Measurements from ENCODE around the gene ITGAL. TPM values are rescaled to one million over a fixed set of nuclear protein-coding genes. Genes with fewer than 3 reads are reported as not detected.

Gene ITGAL
- total RNA-seq, 2 donors from 2014 or later, result 322 to 338 TPM

GRCh38 chr16:30490210-30490609 is 17.7 kb downstream of the ITGAL start:
- H3K9me3 ChIP-seq (ENCODE audit: control insufficient read depth, low read length, poor library complexity, severe bottlenecking), result no peaks in the 10 kb centered on the region
- Mint-ChIP-seq H3K36me3 (ENCODE audit: low read depth) (peaks cover 4% of the 10 kb centered on the region), H3K27ac (no peak overlapping the region), H3K4me3 (no peak overlapping the region), H3K4me1 (peaks cover 24% of the 10 kb centered on the region), H3K27me3 (no peaks in the 10 kb centered on the region)
- no peak for ATAC-seq
- DNase-seq, result no peak

DNA sequence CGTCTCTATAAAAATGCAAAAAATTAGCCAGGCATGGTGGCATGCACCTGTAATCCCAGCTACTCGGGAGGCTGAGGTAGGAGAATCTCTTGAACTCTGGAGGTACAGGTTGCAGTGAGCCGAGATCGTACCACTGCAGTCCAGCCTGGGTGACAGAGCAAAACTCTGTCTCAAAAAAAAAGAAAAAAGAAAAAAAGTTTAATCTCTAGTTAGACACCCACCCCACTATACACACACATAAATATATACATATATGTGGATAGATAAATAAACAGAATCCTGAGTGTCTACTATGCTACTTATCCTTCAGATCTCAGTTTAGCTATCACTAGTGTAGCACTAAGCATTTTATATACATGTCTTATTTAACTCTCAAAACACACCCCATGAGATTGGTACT is 18.7 kb downstream of the ITGAL start:
- no peaks in the 10 kb centered on the region for H3K9me3 ChIP-seq (ENCODE audit: control insufficient read depth, low read length, poor library complexity, severe bottlenecking)
- H3K4me1 Mint-ChIP-seq, result peaks cover 21% of the 10 kb centered on the region
- peak overlapping the region; percentile 32 for H3K27ac Mint-ChIP-seq
- H3K36me3 Mint-ChIP-seq (ENCODE audit: low read depth), result peaks cover 5% of the 10 kb centered on the region
- ATAC-seq (no peak), DNase-seq (no peak)
- no peaks in the 10 kb centered on the region for H3K27me3 Mint-ChIP-seq
- peak overlapping the region; percentile 36 for H3K4me3 Mint-ChIP-seq

DNA sequence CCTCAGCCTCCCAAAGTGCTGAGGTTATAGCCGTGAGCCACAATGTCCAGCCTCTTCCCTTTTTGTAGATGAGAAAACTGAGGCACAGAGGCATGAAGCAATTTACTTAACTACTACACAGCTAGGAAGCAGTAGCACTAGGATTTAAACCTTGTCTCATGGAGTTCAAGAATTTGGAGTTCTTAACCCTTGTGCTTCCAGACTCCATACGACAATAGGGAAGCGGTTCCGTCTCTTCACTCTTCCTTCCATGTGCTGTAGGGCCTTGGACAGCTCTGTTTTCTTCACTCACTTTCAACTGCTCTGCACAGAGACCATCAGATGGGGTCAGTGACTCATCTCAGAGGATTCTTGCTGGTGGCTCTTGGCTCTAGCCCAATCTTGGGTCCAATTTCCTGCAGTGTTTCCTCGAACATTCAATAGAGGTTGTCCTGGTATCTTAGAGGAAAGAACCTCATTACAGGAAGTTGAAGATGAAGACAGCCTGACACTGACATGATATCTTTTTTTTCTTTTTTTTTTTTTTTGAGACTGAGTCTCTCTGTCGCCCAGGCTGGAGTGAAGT is 19.3 kb downstream of the ITGAL start:
- Mint-ChIP-seq H3K36me3 (ENCODE audit: low read depth) (peaks cover 4% of the 10 kb centered on the region), H3K4me3 (no peak overlapping the region), H3K4me1 (peaks cover 19% of the 10 kb centered on the region), H3K27me3 (no peaks in the 10 kb centered on the region), H3K27ac (no peak overlapping the region)
- ATAC-seq (no peak), DNase-seq (no peak)
- no peaks in the 10 kb centered on the region for H3K9me3 ChIP-seq (ENCODE audit: control insufficient read depth, low read length, poor library complexity, severe bottlenecking)

DNA sequence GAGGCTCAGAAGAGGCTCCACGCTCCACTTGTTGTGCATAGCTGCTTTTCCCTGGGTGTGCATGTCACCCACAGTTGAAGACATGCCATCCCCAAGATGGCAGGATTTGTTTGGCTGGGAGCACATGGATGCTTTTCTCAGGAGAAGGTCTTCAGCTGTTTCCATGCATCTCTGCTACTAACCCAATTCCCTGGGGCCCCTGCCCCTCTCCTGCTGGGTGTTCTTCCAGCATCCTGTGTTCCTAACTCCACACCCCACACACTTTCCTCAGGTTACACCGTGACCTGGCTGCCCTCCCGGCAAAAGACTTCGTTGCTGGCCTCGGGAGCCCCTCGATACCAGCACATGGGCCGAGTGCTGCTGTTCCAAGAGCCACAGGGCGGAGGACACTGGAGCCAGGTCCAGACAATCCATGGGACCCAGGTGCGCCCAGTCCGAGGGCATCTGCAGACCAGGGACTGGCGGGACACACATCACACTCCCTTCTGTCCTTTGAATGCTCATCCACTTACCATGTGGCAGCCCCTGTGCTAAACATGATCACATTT is 21.5 kb downstream of the ITGAL start:
- ATAC-seq, result no peak

DNA sequence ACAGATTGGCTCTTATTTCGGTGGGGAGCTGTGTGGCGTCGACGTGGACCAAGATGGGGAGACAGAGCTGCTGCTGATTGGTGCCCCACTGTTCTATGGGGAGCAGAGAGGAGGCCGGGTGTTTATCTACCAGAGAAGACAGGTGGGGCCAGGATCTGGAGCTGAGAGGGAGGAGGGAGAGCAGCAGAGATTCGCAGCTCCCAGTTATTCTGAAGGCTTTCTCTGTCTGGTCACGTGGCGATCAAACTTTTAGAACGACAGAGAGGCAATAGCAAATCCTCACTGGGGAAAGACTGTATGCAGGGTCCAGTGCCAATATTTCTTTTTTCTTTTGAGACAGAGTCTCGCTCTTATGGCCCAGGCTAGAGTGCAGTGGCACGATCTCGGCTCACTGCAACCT is 22.2 kb downstream of the ITGAL start:
- H3K27ac Mint-ChIP-seq, result peak overlapping the region; percentile 62
- no peak overlapping the region for H3K4me3 Mint-ChIP-seq
- no peaks in the 10 kb centered on the region for H3K27me3 Mint-ChIP-seq
- peaks cover 16% of the 10 kb centered on the region for H3K4me1 Mint-ChIP-seq
- H3K9me3 ChIP-seq (ENCODE audit: control insufficient read depth, low read length, poor library complexity, severe bottlenecking), result no peaks in the 10 kb centered on the region
- no peak for ATAC-seq
- DNase-seq, result no peak
- peaks cover 6% of the 10 kb centered on the region for H3K36me3 Mint-ChIP-seq (ENCODE audit: low read depth)

More for the DNA sequence above, 21.5 kb downstream of the ITGAL start:
- Mint-ChIP-seq H3K4me1 (peaks cover 13% of the 10 kb centered on the region), H3K36me3 (ENCODE audit: low read depth) (peaks cover 4% of the 10 kb centered on the region), H3K4me3 (no peak overlapping the region), H3K27me3 (no peaks in the 10 kb centered on the region), H3K27ac (peak overlapping the region; percentile 62)
- no peak for DNase-seq
- no peaks in the 10 kb centered on the region for H3K9me3 ChIP-seq (ENCODE audit: control insufficient read depth, low read length, poor library complexity, severe bottlenecking)

- no peak for ATAC-seq
- no peak overlapping the region for H3K27ac Mint-ChIP-seq
- no peaks in the 10 kb centered on the region for H3K9me3 ChIP-seq (ENCODE audit: control insufficient read depth, low read length, poor library complexity, severe bottlenecking)
- H3K4me1 Mint-ChIP-seq, result peaks cover 12% of the 10 kb centered on the region
- H3K36me3 Mint-ChIP-seq (ENCODE audit: low read depth), result peaks cover 8% of the 10 kb centered on the region
- DNase-seq, result no peak
- no peaks in the 10 kb centered on the region for H3K27me3 Mint-ChIP-seq
- no peak overlapping the region for H3K4me3 Mint-ChIP-seq
Measured at GRCh38 chr16:30499284-30499683, 26.7 kb downstream of the ITGAL start.

DNA sequence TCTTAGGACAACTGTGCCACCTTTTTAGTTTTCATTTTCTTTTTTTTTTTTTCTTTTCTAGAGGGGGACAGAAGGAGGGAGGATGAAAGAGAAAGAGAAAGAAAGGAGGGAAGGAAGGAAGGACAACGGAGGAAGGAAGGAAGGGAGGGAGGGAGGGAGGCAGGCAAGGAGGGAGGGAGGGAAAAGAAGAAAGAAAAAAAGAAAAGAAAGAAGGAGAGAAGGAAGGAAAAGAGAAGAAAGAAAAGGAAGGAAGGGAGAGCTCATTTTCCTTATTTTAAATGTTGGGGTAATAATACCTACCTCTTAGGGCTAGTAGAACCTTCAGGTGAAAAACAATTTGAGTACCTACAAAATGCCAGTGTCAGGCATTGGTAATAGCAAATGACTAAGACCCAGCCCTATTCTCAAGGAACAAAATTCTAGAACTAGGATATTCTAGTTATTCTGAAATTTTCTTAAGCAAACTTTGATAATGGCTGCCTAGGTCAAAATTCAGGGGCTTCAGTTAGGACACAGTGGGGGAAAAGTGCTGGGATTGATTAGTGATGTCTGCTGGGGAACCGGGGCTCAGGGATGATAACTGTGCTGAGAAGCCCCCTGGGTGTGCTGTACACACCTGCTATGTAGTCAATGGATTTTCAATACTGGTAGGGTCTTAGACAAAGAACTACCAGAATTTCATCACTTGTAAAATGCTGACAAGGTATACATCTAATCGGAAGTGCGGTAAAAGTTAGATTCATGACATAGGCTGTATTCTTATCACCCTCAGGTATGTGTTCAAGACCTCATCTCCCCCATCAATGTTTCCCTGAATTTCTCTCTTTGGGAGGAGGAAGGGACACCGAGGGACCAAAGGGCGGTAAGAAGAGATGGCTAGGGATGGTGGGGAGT is 31.1 kb downstream of the ITGAL start:
- H3K27ac Mint-ChIP-seq, result peak overlapping the region; percentile 75
- ATAC-seq (no peak), DNase-seq (no peak)
- no peaks in the 10 kb centered on the region for H3K27me3 Mint-ChIP-seq
- peaks cover 8% of the 10 kb centered on the region for H3K36me3 Mint-ChIP-seq (ENCODE audit: low read depth)
- H3K4me1 Mint-ChIP-seq, result peaks cover 8% of the 10 kb centered on the region
- H3K9me3 ChIP-seq (ENCODE audit: control insufficient read depth, low read length, poor library complexity, severe bottlenecking), result no peaks in the 10 kb centered on the region
- no peak overlapping the region for H3K4me3 Mint-ChIP-seq

DNA sequence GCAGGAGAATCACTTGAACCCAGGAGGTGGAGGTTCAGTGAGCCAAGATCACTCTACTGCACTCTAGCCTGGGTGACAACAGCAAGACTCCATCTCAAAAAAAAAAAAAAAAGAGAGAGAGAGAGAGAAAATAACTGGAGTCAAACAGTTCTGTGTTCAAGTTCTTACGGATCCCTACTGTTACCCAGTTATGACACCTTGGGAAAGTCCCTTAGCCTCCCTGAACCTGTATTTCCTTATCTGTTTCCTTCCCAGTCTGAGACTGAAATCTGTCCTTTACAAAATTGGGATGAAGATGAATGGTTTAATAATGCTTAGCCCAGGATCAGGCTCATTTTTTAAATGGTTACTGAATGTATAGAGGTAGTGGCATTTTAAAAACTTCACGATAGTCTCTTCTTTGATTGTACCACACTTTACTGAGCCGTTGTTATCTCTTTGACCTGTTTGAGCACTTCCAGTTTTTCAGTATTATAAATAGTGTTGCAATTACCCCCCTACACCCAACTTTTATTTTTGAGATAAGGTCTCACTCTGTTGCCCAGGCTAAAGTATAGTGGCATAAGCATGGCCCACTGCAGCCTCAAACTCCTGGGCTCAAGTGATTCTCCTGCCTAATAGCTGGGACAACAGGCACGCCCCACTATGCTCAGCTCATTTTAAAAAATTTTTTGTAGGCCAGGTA is 36.7 kb downstream of the ITGAL start:
- peaks cover 9% of the 10 kb centered on the region for H3K36me3 Mint-ChIP-seq (ENCODE audit: low read depth)

GRCh38 chr16:30510376-30510938 is 37.9 kb downstream of the ITGAL start:
- Mint-ChIP-seq H3K36me3 (ENCODE audit: low read depth) (peaks cover 9% of the 10 kb centered on the region), H3K4me1 (peaks cover 12% of the 10 kb centered on the region), H3K27me3 (no peaks in the 10 kb centered on the region), H3K27ac (no peak overlapping the region), H3K4me3 (no peak overlapping the region)
- ATAC-seq, result no peak
- no peak for DNase-seq
- no peaks in the 10 kb centered on the region for H3K9me3 ChIP-seq (ENCODE audit: control insufficient read depth, low read length, poor library complexity, severe bottlenecking)

More for the DNA sequence above, 36.7 kb downstream of the ITGAL start:
- ATAC-seq (no peak), DNase-seq (no peak)
- no peaks in the 10 kb centered on the region for H3K9me3 ChIP-seq (ENCODE audit: control insufficient read depth, low read length, poor library complexity, severe bottlenecking)
- Mint-ChIP-seq H3K27me3 (no peaks in the 10 kb centered on the region), H3K4me3 (no peak overlapping the region), H3K4me1 (peaks cover 9% of the 10 kb centered on the region), H3K27ac (peak overlapping the region; percentile 66)

- H3K36me3 Mint-ChIP-seq (ENCODE audit: low read depth), result peaks cover 8% of the 10 kb centered on the region
- no peak for DNase-seq
- no peak overlapping the region for H3K4me3 Mint-ChIP-seq
- no peak for ATAC-seq
- H3K27ac Mint-ChIP-seq, result peak overlapping the region; percentile 81
- no peaks in the 10 kb centered on the region for H3K9me3 ChIP-seq (ENCODE audit: control insufficient read depth, low read length, poor library complexity, severe bottlenecking)
- no peaks in the 10 kb centered on the region for H3K27me3 Mint-ChIP-seq
- peaks cover 13% of the 10 kb centered on the region for H3K4me1 Mint-ChIP-seq
Measured at GRCh38 chr16:30511509-30511908, 39.0 kb downstream of the ITGAL start.

GRCh38 chr16:30515275-30515674 is 42.7 kb downstream of the ITGAL start:
- H3K9me3 ChIP-seq (ENCODE audit: control insufficient read depth, low read length, poor library complexity, severe bottlenecking), result no peaks in the 10 kb centered on the region
- Mint-ChIP-seq H3K36me3 (ENCODE audit: low read depth) (peaks cover 15% of the 10 kb centered on the region), H3K4me1 (peaks cover 21% of the 10 kb centered on the region), H3K4me3 (no peak overlapping the region), H3K27ac (peak overlapping the region; percentile 84), H3K27me3 (no peaks in the 10 kb centered on the region)
- DNase-seq, result no peak
- ATAC-seq, result no peak

- Mint-ChIP-seq H3K36me3 (ENCODE audit: low read depth) (peaks cover 11% of the 10 kb centered on the region), H3K27me3 (no peaks in the 10 kb centered on the region), H3K4me1 (peaks cover 19% of the 10 kb centered on the region), H3K4me3 (no peak overlapping the region), H3K27ac (peak overlapping the region; percentile 70)
- ATAC-seq (no peak), DNase-seq (no peak)
- no peaks in the 10 kb centered on the region for H3K9me3 ChIP-seq (ENCODE audit: control insufficient read depth, low read length, poor library complexity, severe bottlenecking)
Measured at GRCh38 chr16:30518552-30518951, 46.0 kb downstream of the ITGAL start.
